Retinal pigment epithelial cell (primary cell): Measurements from ENCODE around the gene ACY1.

ENCODE experiments used
- DNase-seq: peaks from one replicate; pipeline ENCODE4 v3.0.0-alpha.2; 2010; ENCODE audit warnings: low read depth
- H3K4me3 ChIP-seq: 2 replicates; pipeline ENCODE4 v1.5.1; 2011; ENCODE audit warnings: mild to moderate bottlenecking, low read length, control low read depth, moderate library complexity
- CTCF ChIP-seq: conservative IDR thresholded peaks from 2 replicates; pipeline ENCODE4 v1.5.1; 2011; ENCODE audit warnings: low read depth, low read length, control low read depth, inconsistent platforms

Gene ACY1

DNA sequence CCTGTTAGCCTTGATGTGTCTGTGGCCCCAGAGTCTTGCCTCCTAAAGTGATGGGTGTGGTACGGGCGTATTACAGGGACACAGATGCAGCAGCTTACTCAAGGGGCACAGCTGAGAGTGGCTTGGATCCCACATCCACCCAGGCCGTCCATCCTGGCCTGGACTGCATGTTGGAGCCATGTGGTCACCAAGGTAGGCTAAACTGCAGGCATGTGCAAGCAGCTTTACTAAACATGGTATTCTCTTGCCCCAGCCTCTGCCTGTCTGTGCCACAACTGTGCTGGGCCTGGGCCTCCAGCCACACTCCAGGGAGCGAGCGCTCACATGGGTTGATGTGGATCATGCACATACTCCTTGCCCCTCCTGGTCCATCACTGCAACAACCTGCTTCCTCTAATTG, 34.2 kb upstream of the ACY1 start:
- H3K4me3 ChIP-seq = no peak overlapping the region
- DNase-seq = no peak
- TF ChIP-seq CTCF = no peak

DNA sequence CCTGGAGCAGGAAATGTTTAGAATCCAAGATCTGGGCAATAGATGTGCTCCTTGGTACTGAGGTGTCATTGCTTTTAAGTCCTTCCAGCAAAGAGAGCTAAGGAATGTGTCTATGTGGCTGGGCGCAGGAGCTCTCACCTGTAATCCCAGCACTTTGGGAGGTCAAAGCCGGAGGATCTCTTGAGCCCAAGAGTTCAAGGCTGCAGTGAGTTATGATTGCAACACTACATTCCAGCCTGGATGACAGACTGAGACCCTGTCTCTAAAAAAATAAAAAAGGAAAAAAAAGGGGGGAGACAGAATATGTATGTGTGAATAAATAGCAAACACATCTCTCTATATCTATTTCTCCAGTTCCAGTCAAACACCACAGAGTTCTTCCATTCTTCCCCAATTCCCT, 32.4 kb upstream of the ACY1 start:
- no peak for DNase-seq
- no peak overlapping the region for H3K4me3 ChIP-seq
- TF ChIP-seq CTCF = no peak

GRCh38 chr3:51953445-51953844, 29.9 kb upstream of the ACY1 start:
- no peak for DNase-seq
- H3K4me3 ChIP-seq = no peak overlapping the region
- TF ChIP-seq CTCF = no peak

DNA sequence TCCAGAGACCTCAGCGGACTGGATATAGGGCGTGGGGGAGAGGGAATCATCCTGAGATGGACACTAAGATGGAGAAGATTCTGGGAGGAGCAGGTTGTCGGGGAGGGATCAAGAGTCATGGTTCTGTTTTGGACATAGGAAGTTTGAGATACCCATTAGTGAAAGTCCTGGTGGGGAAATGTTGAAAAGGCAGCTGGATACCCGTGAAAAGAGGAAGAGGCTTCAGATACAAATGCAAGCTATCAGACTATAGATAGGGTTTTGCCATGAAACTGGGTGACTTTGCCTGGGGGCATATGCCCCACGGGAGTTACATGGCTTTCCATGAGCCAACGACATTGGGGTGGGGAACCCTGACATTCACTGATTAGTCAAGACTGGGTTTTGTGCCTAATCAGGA, 29.2 kb upstream of the ACY1 start:
- no peak for TF ChIP-seq CTCF
- no peak for DNase-seq
- no peak overlapping the region for H3K4me3 ChIP-seq

DNA sequence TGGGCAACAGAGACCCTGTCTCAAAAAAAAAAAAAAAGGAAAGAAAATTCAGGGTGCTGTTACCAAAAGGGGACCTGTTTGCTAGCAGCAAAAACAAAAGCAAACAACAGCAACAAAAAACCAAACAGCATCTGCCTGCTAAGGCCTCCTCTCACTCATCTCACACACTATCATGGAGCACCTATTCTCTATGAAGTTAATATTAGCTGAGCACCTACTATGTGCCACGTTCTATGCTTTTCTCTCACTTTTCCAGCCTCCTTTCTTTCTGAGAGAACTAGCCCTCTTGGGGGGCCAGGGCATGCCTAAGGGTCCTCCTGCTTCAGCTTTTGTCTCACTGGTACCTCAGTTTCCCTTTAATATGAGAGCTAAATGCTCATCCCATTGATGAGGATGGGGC, 28.6 kb upstream of the ACY1 start:
- no peak for DNase-seq
- no peak overlapping the region for H3K4me3 ChIP-seq

GRCh38 chr3:51955175-51955892, 28.0 kb upstream of the ACY1 start, which contains the start of gene GPR62:
GPR62 (plus strand) TSS chr3:51955381; CDS start chr3:51955653, 272 bp downstream.
- no peak within 1 kb of the TSS for H3K4me3 ChIP-seq
- no peak for TF ChIP-seq CTCF
- no peak for DNase-seq

More for the DNA sequence above, 28.6 kb upstream of the ACY1 start:
- TF ChIP-seq CTCF = no peak
